HG02588 (cell line): Measurements from ENCODE around the gene UGT1A1.
"Not testable (repeated sequence)": the region's sequence is repeated elsewhere in the genome, so short reads cannot be mapped to it uniquely, and the experiment has no call there.

Experiments
- ATAC-seq: cut with Tn5 transposase; IDR thresholded peaks from one replicate; pipeline ENCODE4 v1.9.1; 2021; ENCODE audit warnings: mild to moderate bottlenecking, moderate library complexity; ENCODE audit not compliant: unreplicated experiment

The UGT1A1 gene

GRCh38 chr2:233760043-233760442 is at the start of gene UGT1A1:
TSS of gene UGT1A1 (plus strand) at chr2:233760270. CDS start at chr2:233760288, 18 bp downstream.
- no peak for ATAC-seq

DNA sequence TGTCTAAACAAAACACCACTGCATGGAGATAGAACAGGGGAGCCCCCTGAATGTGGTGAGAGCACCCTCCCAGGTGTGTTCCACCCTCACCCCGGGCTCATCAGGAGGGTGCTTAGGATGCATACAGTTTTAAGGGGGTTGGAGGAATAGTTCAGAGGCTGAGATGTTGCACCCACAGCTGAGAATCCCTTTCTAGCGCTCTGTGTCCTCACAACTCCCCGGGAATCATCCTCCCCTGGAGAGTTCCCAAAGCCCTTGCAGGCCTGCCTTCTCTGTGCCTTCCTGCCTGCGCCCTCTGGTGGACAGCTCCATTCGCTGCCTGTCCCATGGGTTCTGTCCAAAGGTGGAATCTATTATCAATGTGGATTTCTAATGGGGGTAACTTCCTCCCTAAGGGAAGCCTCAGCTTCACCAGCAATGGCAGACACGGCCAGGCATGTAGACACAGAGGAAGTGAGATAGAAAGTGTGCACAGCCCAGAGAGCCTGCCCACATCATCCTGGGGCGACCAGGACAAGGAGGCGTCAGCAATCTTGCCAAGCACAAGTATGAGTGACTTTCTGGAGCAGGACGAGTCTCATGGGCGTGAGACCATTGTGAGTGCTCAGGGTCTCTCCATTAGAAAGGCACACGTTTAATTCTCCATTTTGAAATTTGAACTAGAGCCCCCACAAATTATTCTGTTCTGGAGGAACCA is 48.6 kb upstream of the UGT1A1 start:
- no peak for ATAC-seq

DNA sequence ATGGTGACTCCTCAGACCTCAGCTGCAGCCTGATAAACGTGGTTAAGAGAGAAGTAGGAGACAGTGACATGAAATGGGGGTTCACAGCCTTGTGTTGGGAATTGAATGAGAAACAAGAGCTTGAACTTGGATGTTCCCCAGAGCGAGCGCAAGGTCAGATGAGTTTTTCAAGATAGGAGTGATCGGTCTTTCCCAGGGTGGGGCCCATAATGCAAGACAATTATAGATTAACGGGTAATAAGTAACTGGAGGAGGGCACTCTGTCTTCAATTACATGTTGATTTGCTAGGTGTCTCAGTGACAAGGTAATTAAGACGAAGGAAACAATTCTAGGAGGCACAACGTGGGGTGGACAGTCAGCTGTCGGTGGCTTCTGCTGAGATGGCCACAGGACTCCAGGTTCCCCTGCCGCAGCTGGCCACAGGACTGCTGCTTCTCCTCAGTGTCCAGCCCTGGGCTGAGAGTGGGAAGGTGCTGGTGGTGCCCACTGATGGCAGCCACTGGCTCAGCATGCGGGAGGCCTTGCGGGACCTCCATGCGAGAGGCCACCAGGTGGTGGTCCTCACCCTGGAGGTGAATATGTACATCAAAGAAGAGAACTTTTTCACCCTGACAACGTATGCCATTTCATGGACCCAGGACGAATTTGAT is 47.3 kb upstream of the UGT1A1 start, which contains the start of gene UGT1A5:
Gene UGT1A5 (plus strand): TSS at position 297 of the 651 bp plus-strand sequence. CDS start 85 bp downstream, at position 382.
- no peak for ATAC-seq

GRCh38 chr2:233713262-233713615 is 46.8 kb upstream of the UGT1A1 start:
- no peak for ATAC-seq

GRCh38 chr2:233714121-233714520 is 45.9 kb upstream of the UGT1A1 start:
- ATAC-seq = no peak

GRCh38 chr2:233718552-233718951 is 41.5 kb upstream of the UGT1A1 start, which contains the start of gene UGT1A4:
TSS of gene UGT1A4 (plus strand) at chr2:233718736. CDS start at chr2:233718821, 85 bp downstream.
- no peak for ATAC-seq

- ATAC-seq = no peak
These were observed 31.3 kb upstream of the UGT1A1 start, which contains the start of gene UGT1A3 for GRCh38 chr2:233728723-233729301. TSS of gene UGT1A3 (plus strand) at chr2:233729042. CDS start at chr2:233729127, 85 bp downstream.

DNA sequence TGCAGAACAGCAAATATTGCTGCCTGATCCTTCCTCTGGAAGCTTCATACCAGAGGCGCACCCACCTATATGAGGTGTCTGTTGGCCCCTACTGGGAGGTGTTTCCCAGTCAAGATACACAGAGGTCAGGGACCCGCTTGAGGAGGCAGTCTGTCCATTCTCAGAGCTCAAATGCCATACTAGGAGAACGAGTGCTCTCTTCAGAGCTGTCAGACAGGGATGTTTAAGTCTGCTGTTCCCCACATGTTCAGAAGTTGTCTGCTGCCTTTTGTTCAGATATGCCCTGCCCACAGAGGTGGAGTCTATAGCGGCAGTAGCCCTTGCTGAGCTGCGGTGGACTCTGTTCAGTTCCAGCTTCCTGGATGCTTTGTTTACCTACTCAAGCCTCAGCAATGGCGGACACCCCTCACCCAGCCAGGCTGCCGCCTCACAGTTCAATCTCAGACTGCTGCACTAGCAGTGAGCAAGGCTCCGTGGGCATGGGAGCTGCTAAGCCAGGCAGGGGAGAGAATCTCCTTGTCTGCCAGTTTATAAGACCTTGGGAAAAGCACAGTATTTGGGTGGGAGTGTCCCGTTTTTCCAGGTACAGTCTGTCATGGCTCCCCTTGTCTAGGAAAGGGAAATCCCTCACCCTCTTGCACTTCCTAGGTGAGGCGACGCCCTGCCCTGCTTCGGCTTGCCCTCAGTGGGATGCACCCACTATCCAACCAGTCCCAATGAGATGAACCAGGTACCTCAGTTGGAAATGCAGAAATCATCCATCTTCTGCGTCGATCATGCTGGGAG is 23.0 kb upstream of the UGT1A1 start:
- ATAC-seq = not testable (repeated sequence)

GRCh38 chr2:233740870-233741269 is 19.2 kb upstream of the UGT1A1 start:
- ATAC-seq = no peak

GRCh38 chr2:233743464-233744259 is 16.4 kb upstream of the UGT1A1 start:
- no peak for ATAC-seq

DNA sequence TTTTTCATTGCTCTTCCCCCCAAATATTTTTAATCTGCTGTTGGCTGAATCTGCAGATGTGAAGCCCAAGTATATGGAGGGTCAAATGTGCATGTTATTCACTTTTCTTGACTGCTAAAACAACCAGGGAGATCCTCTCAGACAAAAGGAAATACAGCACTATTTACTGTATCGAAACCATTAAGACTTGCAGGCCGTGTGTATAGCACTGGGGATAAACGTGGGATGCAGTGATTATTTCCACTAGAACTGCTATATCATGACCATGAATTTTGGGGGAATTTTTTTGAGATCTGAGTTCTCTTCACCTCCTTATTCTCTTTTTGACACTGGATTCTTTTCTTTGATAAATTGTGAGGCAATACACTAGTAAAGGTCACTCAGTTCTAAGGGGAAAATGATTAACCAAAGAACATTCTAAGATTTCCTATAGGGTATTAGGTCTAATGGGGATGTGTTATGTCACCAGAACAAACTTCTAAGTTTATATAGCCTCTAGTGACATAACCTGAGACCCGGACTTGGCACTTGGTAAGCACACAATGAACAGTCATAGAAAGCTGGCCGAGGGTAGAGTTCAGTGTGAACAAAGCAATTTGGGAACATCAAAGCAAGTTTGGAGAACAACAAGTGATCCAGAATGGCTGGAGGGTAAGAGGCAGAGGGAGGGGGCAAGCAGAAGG is 14.9 kb upstream of the UGT1A1 start:
- ATAC-seq = no peak

- ATAC-seq = not testable (repeated sequence)
These were observed 14.2 kb upstream of the UGT1A1 start for GRCh38 chr2:233745838-233746237.

DNA sequence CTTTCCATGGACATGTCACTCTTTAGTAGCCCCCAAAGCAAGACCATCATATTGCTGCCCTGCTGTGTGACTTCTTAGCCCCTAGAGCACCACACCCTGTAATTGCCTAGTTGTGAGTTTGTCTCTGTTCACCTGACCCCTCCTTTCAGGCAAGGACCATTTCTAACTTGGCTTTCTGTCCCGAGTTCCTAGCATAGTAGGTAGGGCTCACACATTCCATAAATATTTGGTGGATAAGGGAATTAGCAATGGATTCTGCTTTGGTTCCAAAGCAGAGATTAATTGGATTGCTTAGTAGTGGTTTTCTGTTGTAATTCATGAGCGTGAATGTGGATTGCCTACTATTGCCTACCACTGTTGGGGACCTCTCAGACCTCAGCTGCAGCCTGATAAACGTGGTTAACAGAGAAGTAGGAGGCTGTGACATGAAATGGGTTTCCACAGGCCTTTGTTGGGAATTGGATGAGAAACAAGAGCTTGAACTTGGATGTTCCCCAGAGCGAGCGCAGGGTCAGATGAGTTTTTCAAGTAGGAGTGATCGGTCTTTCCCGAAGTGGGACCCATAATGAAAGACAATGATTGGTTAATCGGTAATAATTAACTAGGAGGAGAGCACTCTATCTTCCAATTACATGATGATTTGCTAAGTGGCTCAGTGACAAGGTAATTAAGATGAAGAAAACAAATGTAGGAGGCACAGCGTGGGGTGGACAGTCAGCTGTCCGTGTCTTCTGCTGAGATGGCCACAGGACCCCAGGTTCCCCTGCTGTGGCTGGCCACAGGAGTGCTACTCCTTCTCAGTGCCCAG is 13.4 kb upstream of the UGT1A1 start:
- no peak for ATAC-seq

- no peak for ATAC-seq
These were observed 12.9 kb upstream of the UGT1A1 start for GRCh38 chr2:233747283-233747544.

- not testable (repeated sequence) for ATAC-seq
These were observed 9.4 kb upstream of the UGT1A1 start for GRCh38 chr2:233750689-233751088.

DNA sequence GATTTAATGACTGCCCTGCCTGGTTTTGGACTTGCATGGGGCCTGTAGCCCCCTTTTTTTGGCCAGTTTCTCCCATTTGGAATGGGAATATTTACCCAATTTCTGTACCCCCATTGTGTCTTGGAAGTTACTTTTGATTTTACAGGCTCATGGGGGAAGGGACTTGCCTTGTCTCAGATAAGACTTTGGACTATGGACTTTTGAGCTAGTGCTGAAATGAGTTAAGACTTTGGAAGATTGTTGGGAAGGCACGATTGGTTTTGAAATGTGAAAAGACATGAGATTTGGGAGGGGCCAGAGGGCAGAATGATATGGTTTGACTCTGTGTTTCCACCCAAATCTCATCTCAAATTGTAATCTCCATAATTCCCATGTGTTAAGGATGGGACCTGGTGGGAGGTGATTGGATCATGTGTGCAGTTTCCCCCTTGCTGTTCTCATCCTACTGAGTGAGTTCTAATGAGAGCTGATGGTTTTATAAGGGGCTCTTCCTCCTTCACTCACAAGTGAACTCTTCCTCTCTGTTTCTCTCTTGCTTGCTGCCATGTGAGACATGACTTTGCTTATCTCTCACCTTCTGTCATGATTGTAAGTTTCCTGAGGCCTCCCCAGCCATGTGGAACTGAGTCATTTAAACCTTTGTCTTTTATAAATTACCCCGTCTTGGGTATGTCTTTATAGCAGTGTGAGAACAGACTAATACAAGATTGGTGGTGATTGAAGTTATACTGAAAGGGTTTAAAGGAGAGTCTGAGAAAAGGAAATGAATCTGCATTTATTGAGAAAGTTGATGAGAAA is 8.7 kb upstream of the UGT1A1 start:
- not testable (repeated sequence) for ATAC-seq

DNA sequence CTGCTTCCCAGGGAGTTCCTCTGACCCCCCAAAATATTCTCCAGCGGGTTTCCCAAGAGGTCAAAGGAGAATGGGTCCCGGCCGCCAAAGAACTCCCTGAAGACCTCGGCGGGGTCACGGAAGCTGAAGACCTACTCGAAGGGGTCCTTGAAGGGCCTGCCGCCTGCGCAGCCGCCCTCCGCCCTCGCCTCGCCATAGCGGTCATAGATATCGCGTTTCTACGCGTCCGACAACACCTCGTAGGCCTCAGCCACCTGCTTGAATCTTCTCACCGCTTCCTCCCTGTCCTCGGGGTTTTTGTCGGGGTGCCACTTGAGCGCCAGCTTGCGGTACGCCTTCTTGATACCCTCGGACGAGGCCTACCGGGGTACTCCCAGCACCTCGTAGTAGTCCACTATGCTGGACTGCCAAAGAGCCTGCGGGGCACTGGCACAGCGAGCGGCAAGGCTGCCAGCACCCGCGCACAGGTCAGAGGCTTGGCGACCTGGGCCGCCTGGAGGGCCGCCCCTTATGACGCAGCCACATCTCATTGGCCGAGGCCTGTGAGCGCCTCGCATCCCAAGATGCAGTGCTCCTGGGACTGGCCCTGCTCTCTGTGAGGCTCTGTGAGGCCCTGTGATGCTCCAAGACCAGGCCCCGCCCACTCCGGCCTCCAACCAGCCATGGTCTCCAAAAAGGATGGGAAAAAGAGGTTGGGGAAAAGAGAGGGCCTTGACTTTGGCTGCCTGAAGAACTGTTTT is 5.0 kb upstream of the UGT1A1 start:
- no peak for ATAC-seq
